ENCODE data around the gene ITGAL. TPM values are rescaled to one million over a fixed set of nuclear protein-coding genes. Genes with fewer than 3 reads are reported as not detected.
A peak's percentile ranks its signal among the peaks of the same experiment; 100 is the strongest.

ITGAL gene
- total RNA-seq, 4 donors from 2014 or later: 1.5 to 20.2 (median 6.3) TPM

DNA sequence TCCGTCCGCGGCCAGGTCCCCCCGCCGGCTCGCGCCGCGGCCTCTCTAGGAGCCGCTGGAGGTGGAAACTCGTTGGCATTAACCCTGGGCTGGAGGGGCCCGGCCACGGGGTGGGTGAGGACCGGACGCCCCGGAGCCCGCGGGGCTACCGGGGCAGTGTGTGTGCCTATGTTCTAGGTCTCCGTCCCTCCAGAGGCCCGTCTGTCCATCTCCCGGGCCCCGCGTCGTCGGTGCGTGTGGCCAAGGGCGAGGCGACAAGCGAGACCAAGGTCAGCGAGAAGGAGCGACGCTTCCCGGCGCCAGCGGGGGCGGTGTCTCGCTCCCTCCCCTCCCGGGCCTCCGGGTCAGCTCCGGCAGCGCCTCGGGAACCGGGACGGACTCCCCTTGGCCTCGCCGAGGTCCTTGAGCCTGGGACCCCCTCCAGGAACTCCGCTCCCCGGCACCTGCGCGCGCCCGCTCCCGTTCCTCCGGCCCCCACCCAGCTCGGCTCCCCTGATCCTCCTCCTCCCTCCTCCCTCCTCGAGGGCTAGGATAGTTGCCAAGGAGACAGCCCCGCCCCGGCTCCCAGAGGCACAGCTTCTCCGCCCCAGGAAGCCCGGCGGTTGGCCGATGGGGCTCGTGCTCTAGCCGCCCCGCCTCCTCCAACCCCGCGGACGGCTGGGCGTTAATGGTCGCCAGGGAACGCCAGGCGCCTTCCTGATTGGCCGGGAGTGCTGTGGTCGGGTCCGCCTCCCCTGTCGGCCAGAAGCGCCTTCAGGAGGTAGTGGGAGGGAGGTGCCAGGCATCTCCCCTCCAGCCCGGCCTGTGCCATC lies 54.5 kb downstream of the ITGAL start:
- TF ChIP-seq, protein P1, sequence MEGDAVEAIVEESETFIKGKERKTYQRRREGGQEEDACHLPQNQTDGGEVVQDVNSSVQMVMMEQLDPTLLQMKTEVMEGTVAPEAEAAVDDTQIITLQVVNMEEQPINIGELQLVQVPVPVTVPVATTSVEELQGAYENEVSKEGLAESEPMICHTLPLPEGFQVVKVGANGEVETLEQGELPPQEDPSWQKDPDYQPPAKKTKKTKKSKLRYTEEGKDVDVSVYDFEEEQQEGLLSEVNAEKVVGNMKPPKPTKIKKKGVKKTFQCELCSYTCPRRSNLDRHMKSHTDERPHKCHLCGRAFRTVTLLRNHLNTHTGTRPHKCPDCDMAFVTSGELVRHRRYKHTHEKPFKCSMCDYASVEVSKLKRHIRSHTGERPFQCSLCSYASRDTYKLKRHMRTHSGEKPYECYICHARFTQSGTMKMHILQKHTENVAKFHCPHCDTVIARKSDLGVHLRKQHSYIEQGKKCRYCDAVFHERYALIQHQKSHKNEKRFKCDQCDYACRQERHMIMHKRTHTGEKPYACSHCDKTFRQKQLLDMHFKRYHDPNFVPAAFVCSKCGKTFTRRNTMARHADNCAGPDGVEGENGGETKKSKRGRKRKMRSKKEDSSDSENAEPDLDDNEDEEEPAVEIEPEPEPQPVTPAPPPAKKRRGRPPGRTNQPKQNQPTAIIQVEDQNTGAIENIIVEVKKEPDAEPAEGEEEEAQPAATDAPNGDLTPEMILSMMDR (IDR thresholded peaks at IDR 0.05): peak in 1 of 3 donors; percentile 8
- DNase-seq (ENCODE audit: low spot score) (peak; percentile 94), ATAC-seq (ENCODE audit: low FRiP score) (peak; percentile 96)

DNA sequence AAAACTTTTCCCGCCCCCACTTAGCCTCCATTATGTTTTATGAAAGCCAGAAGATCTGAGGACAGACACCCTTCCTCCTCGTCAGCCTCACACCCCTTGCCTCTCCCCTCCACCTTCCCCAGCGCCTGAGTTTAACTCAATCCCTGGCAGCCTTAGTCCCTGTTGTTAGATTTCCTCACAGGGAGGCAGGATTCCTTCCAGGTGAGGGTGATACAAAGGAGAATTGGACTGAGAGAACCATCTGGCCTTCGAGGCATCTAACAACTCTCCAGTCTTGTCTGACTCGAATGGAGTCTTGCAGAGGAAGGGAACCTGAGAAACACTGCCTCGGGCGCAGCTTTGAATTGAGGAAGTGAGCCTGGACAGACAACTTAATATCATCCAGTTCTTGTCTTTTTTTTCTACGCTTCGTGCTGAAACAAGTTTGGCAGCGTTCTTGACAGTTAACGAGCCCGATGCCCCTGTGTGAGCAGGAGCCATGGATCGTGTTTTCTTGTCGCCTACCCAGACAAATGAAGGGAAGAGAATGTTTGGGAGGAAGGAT lies 55.2 kb downstream of the ITGAL start:
- DNase-seq (ENCODE audit: low spot score): no peak
- TF ChIP-seq, protein P1 (IDR thresholded peaks at IDR 0.05): no peak
- peak; percentile 2 for ATAC-seq (ENCODE audit: low FRiP score)

DNA sequence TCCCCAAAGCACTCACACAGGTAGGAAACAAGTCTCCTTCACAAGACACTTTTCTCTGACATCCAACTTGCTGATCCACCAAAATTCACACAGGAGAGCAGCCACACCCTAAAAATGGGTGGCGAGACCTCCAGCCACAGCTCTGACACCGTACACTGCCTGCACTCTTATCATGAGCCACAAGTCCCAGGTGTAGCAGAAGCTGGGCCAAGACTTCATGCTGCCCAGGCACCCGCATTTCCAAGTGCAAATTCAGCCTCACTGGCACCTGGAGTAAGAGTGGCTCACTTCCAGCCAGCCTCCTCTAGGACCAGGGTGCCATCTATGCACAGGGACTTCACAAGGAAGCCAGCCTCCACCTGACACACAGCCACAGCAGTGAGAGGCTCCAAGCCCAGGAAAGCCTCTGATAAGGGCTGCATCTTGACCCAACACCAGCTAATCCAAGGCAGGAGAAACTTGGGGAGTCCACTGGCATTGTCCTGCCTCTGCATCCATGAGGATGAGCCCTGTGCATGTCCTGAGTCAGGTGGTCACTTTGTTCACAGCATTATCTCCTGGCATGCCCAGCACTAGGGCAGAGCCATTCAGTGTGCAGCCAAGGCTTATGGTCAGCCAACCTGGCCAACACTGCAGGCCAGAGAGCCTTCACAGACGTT lies 56.4 kb downstream of the ITGAL start:
- ATAC-seq (ENCODE audit: low FRiP score): no peak

DNA sequence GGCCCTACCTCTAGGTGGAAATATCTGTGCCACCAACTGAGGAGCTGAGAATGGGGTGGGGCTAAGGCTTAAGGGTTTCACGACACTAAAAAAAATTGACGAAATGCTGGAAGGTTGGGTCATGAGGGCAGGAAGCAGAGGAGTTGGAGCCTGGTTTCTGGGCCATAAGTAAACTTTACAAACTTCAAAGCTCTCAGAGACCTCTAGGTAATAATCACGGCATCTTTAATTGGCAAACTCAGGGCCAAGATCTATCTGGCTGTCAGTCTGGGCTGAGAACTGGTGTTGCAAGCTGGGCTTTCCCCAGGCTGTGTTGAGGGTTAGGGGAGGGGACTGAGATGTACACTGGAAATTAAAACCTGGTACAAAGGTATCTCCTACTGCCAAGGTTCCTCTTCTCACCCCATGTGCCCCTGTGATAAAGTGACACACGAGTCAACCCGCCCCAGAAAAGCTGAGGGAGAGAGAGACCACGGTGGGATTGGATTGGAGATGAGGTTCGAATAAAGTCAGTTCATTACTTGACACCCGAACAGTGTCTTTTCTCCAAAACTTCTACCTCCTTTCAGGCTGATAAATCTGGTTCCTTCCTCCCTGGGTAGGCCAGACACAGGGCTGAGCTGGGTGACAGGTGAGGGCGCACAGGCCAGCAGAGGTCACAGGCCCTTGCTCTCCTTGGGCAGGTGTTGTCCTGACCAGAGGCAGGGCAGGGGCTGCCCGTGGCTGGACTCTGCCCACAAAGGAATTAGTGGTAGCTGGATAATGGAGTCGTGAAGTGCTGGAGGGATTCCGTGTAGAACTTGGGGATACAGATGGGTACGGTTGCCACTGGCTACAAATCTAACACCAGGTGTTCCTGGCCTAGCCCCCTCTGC lies 57.9 kb downstream of the ITGAL start:
- no peak for ATAC-seq (ENCODE audit: low FRiP score)
- TF ChIP-seq, protein P1 (IDR thresholded peaks at IDR 0.05): no peak
- DNase-seq (ENCODE audit: low spot score): no peak

More for the DNA sequence above, 56.4 kb downstream of the ITGAL start:
- DNase-seq (ENCODE audit: low spot score): no peak
- TF ChIP-seq, protein P1 (IDR thresholded peaks at IDR 0.05): no peak

DNA sequence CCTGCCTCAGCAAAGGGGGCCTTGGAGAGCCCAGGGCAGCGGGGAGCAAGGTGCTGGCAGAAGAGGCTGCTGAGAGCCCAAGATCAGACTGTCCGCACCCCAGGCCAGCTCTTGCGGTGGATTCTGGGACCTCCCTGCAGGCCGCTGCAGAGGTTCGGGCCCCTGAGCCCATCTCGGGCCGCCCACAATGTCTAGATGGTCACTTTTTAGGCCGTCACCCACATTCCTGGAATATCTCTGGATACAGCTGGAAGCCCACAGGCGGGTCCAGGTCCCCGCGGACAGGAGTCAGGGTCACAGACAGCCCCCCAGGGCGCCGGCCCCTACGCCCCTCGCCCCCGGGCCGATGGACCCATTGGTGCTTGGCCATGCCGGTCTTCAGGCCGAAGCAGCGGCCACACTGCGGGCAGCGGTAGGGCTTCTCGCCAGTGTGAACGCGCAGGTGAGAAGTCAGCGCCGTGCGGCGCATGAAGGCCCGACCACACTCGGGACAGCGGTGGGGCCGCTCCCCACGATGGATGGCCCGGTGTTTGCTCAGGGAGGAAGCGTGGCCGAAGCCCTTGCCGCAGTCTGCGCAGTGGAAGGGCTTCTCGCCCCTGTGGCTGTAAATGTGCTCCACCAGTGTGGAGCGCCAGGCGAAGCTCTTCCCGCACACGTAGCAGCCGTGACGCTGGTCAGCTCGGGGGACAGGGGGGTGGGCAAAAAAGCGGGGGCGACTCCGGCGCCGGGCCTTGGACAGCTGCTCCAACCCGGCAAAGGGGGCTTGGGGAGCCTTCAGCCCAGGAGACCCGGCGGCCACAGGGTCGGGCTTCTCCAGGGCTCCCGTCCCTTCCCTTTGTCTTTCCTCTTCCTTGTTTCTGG lies 60.0 kb downstream of the ITGAL start:
- DNase-seq (ENCODE audit: low spot score): no peak
- TF ChIP-seq, protein P1 (IDR thresholded peaks at IDR 0.05): no peak
- no peak for ATAC-seq (ENCODE audit: low FRiP score)

DNA sequence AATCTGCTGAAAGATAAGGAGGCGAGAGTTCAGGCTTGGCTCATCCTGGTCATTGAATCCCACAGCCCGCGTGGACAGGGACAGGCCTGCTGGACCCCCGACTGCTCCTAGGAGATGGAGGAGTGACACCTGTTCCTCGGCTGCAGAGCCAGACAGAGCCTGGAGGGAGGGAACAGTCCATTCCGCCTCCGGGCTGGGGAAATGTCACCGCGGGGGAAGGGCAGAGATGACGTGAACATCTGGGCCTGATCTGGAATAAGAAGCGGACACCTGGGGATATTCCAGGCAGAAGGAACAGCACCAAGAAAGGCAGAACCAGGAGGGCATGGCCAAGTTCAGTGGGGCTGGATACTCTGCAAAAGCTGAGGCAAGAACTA lies 60.6 kb downstream of the ITGAL start:
- DNase-seq (ENCODE audit: low spot score) (no peak), ATAC-seq (ENCODE audit: low FRiP score) (no peak)
- TF ChIP-seq, protein P1 (IDR thresholded peaks at IDR 0.05): no peak
